Activated T-cell treated with anti-CD3 and anti-CD28 coated beads, Interleukin-2, amount 50 U/mL, for 72 hours (primary cell): ENCODE results near the gene CLEC6A. TPM values are rescaled to one million over a fixed set of nuclear protein-coding genes. Genes with fewer than 3 reads are reported as not detected.
"Not testable (repeated sequence)": the region's sequence is repeated elsewhere in the genome, so short reads cannot be mapped to it uniquely, and the experiment has no call there.

Source experiments
- ATAC-seq, 2 donors: fragments of 150-1000 bp; cut with Tn5 transposase; replicated peaks in 1 of 2; 2 replicates each; pipeline ENCODE4 v1.10.0; 2021; ENCODE audit warnings: moderate library complexity in 2 of 2, mild to moderate bottlenecking in 1 of 2
- DNase-seq, 2 donors: peaks; one replicate each; pipeline ENCODE4 v3.0.0; 2021 to 2022; ENCODE audit warnings: mixed read lengths in 1 of 2
- H3K27ac Mint-ChIP-seq: one replicate; pipeline ENCODE4 v1.8.0; 2022; ENCODE audit warnings: mild to moderate bottlenecking, moderate library complexity, mixed read lengths
- H3K27me3 Mint-ChIP-seq: one replicate; pipeline ENCODE4 v1.8.0; 2022; ENCODE audit warnings: low read depth, mixed read lengths
- H3K36me3 Mint-ChIP-seq, 2 donors: one replicate each; pipeline ENCODE4 v1.8.0; 2022; ENCODE audit warnings: mixed read lengths in 2 of 2, mild to moderate bottlenecking in 1 of 2; ENCODE audit not compliant: insufficient read depth in 2 of 2
- H3K4me1 Mint-ChIP-seq: one replicate; pipeline ENCODE4 v1.8.0; 2022; ENCODE audit warnings: low read depth, mixed read lengths
- H3K4me3 Mint-ChIP-seq, 2 donors: one replicate each; pipeline ENCODE4 v1.8.0; 2022; ENCODE audit warnings: mild to moderate bottlenecking in 2 of 2, mixed read lengths in 2 of 2, moderate library complexity in 2 of 2
- H3K9me3 Mint-ChIP-seq, 2 donors: one replicate each; pipeline ENCODE4 v1.8.0; 2022; ENCODE audit warnings: mixed read lengths in 2 of 2
- total RNA-seq, 2 donors: library from RNA; stranded (reverse); gene quantifications; one replicate each; pipeline ENCODE4 v1.2.3, GENCODE V29; 2022

CLEC6A gene
- not detected for total RNA-seq

GRCh38 chr12:8455727-8456360 lies at the start of gene CLEC6A:
Gene CLEC6A (plus strand): TSS chr12:8455962. CDS start chr12:8456112, 150 bp downstream.
- peaks cover 49% of the 10 kb centered on the region for H3K27me3 Mint-ChIP-seq
- no peak within 1 kb of the TSS for H3K4me3 Mint-ChIP-seq
- no peak for ATAC-seq
- no peaks in the 10 kb centered on the region for H3K36me3 Mint-ChIP-seq
- H3K9me3 Mint-ChIP-seq: no peaks in the 10 kb centered on the region
- no peak for DNase-seq
- H3K4me1 Mint-ChIP-seq: no peaks in the 10 kb centered on the region
- H3K27ac Mint-ChIP-seq: no peak within 1 kb of the TSS

- not testable (repeated sequence) for H3K9me3 Mint-ChIP-seq, H3K27ac Mint-ChIP-seq, H3K36me3 Mint-ChIP-seq, DNase-seq, H3K4me3 Mint-ChIP-seq, H3K27me3 Mint-ChIP-seq, ATAC-seq, H3K4me1 Mint-ChIP-seq
These were observed 36.2 kb upstream of the CLEC6A start for GRCh38 chr12:8419576-8419975.

DNA sequence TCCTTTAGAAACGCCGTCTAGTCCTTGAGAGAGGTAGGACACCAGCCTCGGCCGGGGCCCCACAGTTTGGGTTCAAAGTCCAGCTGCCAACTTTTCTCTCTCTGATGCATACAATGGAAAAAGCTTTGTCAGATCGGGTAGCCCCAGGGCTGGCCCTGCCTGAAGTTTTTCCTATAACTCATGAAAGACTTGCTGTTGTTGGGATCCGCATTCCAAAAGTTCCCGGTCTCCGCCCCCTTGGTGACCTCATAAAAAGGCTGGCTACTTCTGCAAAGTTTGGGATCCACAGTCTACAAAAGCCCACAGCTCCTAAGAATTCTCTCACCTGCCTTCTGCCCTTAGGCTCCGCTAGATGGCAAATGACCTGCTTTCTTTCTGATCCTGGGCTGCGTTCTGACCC lies 35.3 kb upstream of the CLEC6A start:
- Mint-ChIP-seq H3K9me3 (no peaks in the 10 kb centered on the region), H3K4me1 (no peaks in the 10 kb centered on the region), H3K36me3 (no peaks in the 10 kb centered on the region), H3K4me3 (no peak overlapping the region), H3K27ac (no peak overlapping the region), H3K27me3 (no peaks in the 10 kb centered on the region)
- ATAC-seq: no peak
- no peak for DNase-seq

GRCh38 chr12:8444536-8445278 lies 11.1 kb upstream of the CLEC6A start:
- not testable (repeated sequence) for H3K4me3 Mint-ChIP-seq, H3K4me1 Mint-ChIP-seq, H3K27me3 Mint-ChIP-seq, DNase-seq, H3K9me3 Mint-ChIP-seq, H3K27ac Mint-ChIP-seq, H3K36me3 Mint-ChIP-seq, ATAC-seq

GRCh38 chr12:8445731-8446130 lies 10.0 kb upstream of the CLEC6A start:
- DNase-seq: no peak
- Mint-ChIP-seq H3K9me3 (no peaks in the 10 kb centered on the region), H3K36me3 (no peaks in the 10 kb centered on the region), H3K27ac (no peak overlapping the region), H3K27me3 (no peaks in the 10 kb centered on the region), H3K4me3 (no peak overlapping the region), H3K4me1 (no peaks in the 10 kb centered on the region)
- ATAC-seq: no peak

GRCh38 chr12:8446642-8447547 lies 8.9 kb upstream of the CLEC6A start:
- H3K27me3 Mint-ChIP-seq: no peaks in the 10 kb centered on the region
- peak in 1 of 2 donors; percentile 61 for ATAC-seq
- H3K9me3 Mint-ChIP-seq: no peaks in the 10 kb centered on the region
- H3K36me3 Mint-ChIP-seq: no peaks in the 10 kb centered on the region
- H3K27ac Mint-ChIP-seq: no peak overlapping the region
- DNase-seq: no peak
- no peaks in the 10 kb centered on the region for H3K4me1 Mint-ChIP-seq
- H3K4me3 Mint-ChIP-seq: no peak overlapping the region

DNA sequence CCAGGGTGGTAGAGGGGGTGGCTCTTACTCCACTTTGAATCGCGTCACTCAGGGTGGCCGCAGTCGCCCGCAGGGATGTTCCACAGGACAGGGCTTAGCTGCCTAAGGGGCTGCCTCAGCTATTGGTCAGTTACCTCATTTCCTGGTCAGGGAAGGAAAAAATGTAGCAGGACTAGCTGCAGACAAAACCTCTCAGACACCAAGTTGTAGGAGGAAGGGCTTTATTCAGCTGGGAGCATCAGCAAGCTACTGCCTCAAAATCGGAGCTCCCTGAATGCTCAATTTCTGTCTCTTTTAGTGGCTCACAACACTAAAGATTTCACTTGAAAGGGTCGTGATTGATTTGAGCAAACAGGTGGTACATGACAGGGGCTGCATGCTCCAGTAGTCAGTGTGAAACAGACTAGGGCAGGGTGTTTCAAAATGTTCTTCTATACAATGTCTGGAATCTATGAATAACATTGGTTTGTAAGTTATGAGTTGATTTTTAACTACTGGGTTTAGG lies 6.4 kb upstream of the CLEC6A start:
- DNase-seq (no peak), ATAC-seq (peak; percentile 60 to 63)
- Mint-ChIP-seq H3K27me3 (peaks cover 4% of the 10 kb centered on the region), H3K9me3 (no peaks in the 10 kb centered on the region), H3K36me3 (no peaks in the 10 kb centered on the region), H3K27ac (no peak overlapping the region), H3K4me3 (no peak overlapping the region), H3K4me1 (no peaks in the 10 kb centered on the region)

DNA sequence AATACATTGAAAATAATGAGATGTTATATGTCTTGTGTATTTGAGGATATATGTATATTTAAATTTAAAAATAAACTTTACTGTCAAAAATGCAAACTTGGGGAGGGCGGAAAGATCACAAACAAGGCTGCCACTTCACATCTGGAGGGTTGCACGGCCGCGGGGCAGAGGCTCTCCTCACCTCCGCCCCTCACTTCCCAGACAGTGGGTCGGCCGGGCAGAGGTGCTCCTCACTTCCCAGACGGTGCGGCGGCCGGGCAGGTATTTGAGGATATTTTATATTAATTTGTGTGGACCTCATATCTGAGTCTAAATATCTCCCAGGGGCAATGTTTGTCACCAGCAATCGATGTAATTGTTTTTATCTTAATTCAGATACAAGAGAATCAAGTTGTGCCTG lies 3.7 kb upstream of the CLEC6A start:
- H3K4me1 Mint-ChIP-seq: no peaks in the 10 kb centered on the region
- peaks cover 26% of the 10 kb centered on the region for H3K27me3 Mint-ChIP-seq
- H3K9me3 Mint-ChIP-seq: no peaks in the 10 kb centered on the region
- H3K4me3 Mint-ChIP-seq: no peak overlapping the region
- DNase-seq: no peak
- no peaks in the 10 kb centered on the region for H3K36me3 Mint-ChIP-seq
- ATAC-seq: no peak
- H3K27ac Mint-ChIP-seq: no peak overlapping the region

DNA sequence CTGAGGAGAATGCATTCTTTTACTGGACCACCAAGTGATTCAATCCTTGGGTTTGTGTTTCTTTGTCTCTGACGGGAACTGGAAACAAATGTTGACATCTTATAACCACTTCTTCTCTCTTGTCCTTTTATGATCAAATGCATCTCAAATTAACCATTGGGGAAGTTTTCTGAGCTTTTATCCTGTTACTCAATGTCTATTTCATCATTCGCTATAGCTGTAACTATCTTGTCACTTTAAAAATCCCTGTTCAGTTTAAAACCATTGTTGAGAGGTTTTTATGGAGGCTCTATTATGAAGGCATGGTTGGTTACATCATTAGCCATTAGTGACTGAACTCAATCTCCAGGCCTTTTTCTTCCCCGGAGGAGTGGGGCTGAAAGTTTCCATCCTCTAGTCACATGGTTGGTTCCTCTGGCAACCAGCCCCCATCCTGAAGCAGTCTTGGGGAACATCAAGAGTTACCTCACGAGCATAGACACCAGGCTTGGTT lies 2.7 kb upstream of the CLEC6A start:
- Mint-ChIP-seq H3K36me3 (no peaks in the 10 kb centered on the region), H3K27ac (no peak overlapping the region)
- no peak for ATAC-seq

DNA sequence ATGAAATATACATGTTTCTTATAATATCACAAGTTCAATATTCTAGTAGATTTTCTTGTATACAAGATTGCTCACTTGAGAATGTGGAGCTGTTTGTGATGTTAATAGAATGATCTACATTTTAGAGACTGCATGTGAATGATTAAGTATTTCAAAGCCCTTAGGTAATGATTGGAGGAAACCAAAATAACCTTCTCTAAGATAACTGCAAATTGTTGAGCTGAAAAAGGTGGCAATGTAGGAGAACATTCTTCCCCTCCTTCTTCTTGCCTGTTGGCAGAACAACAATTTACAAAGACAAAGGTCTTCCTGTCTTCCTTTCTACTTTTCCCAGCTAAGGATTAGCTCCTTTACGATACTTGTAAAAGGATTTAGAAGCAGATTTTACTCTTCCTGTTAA lies 2.0 kb upstream of the CLEC6A start:
- no peaks in the 10 kb centered on the region for H3K9me3 Mint-ChIP-seq
- no peak for DNase-seq
- peaks cover 42% of the 10 kb centered on the region for H3K27me3 Mint-ChIP-seq
- ATAC-seq: no peak
- H3K4me1 Mint-ChIP-seq: no peaks in the 10 kb centered on the region
- H3K36me3 Mint-ChIP-seq: no peaks in the 10 kb centered on the region
- no peak overlapping the region for H3K4me3 Mint-ChIP-seq
- H3K27ac Mint-ChIP-seq: no peak overlapping the region

More for the DNA sequence above, 2.7 kb upstream of the CLEC6A start:
- Mint-ChIP-seq H3K4me1 (no peaks in the 10 kb centered on the region), H3K9me3 (no peaks in the 10 kb centered on the region), H3K4me3 (no peak overlapping the region), H3K27me3 (peaks cover 36% of the 10 kb centered on the region)
- no peak for DNase-seq

DNA sequence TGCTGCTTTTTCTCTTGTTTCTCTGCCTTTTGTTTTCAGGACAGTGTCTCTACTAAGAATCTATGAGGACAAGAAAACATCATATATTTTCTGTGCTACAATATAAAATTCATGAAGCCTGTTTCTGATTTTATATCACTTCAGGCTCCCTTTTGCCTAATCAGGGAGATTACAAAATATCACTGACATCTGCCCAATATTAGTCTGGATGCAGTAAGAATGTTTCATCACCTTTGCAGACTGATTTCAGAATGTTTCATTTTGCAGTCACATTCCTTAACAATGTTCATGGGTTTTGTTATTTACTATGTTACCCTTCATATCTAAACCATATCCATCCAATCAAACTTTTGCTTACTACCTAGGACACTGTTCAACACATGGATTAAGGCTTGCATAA lies 491 bp upstream of the CLEC6A start:
- no peaks in the 10 kb centered on the region for H3K36me3 Mint-ChIP-seq
- peaks cover 47% of the 10 kb centered on the region for H3K27me3 Mint-ChIP-seq
- no peaks in the 10 kb centered on the region for H3K9me3 Mint-ChIP-seq
- no peak overlapping the region for H3K4me3 Mint-ChIP-seq
- no peaks in the 10 kb centered on the region for H3K4me1 Mint-ChIP-seq
- ATAC-seq (no peak), DNase-seq (no peak)
- H3K27ac Mint-ChIP-seq: no peak overlapping the region

GRCh38 chr12:8461426-8461825 lies 5.7 kb downstream of the CLEC6A start:
- no peak overlapping the region for H3K27ac Mint-ChIP-seq
- no peaks in the 10 kb centered on the region for H3K9me3 Mint-ChIP-seq
- peaks cover 26% of the 10 kb centered on the region for H3K27me3 Mint-ChIP-seq
- ATAC-seq: no peak
- H3K36me3 Mint-ChIP-seq: no peaks in the 10 kb centered on the region
- no peaks in the 10 kb centered on the region for H3K4me1 Mint-ChIP-seq
- no peak overlapping the region for H3K4me3 Mint-ChIP-seq
- DNase-seq: no peak
